Mucosa of descending colon (tissue), 3 donors: Measurements from ENCODE around the gene CHCT1. TPM values are rescaled to one million over a fixed set of nuclear protein-coding genes. Genes with fewer than 3 reads are reported as not detected.

Source experiments
- ATAC-seq: fragments of 200-7000 bp; cut with Tn5 transposase; one replicate; pipeline ENCODE4 v1.9.1; 2020; ENCODE audit warnings: mild to moderate bottlenecking, moderate library complexity
- DNase-seq, 3 donors: peaks; one replicate each; pipeline ENCODE4 v3.0.0-alpha.2; 2020
- H3K36me3 ChIP-seq: fragments of 200-600 bp; one replicate; pipeline ENCODE4 v1.8.0; 2021; ENCODE audit warnings: low read depth, mild to moderate bottlenecking
- H3K4me1 ChIP-seq: fragments of 200-600 bp; one replicate; pipeline ENCODE4 v1.8.0; 2021; ENCODE audit warnings: low read depth, mild to moderate bottlenecking
- H3K4me3 ChIP-seq: fragments of 200-600 bp; one replicate; pipeline ENCODE4 v1.8.0; 2021; ENCODE audit warnings: mild to moderate bottlenecking
- H3K9me3 ChIP-seq: fragments of 200-600 bp; one replicate; pipeline ENCODE4 v1.8.0; 2021; ENCODE audit warnings: mild to moderate bottlenecking
- CTCF ChIP-seq: fragments of 200-600 bp; IDR thresholded peaks from one replicate; pipeline ENCODE4 v1.8.0; 2022; ENCODE audit warnings: antibody characterized with exemption, mild to moderate bottlenecking
- intact Hi-C, 2 donors: fragments of 100-400 bp; cut with DNase I in 1 of 2; cut with micrococcal nuclease in 1 of 2; formaldehyde crosslinking; loops; one replicate each; pipeline versions ENCODE4 v1.11.0 to v1.11.1; 2022; cut with DNase I, micrococcal nuclease
- total RNA-seq, 3 donors: library from RNA; stranded (reverse); fragmentation: NEBNext Ultra II Directional in 2 of 3; extraction: Animal tissue kit (Norgen Biotek cat#: 25700) in 2 of 3; gene quantifications; one replicate each; pipeline versions ENCODE4 v1.2.1 to v1.2.4, GENCODE V29; 2021 to 2023
- donor health status: DM: no; HTN: no; CAD: no; lungs with moderate emphysema.
- donor health status: DM: no; HTN: no; CAD: no.
- donor health status: DM: no; HTN: yes; CAD: no.

CHCT1 gene
- total RNA-seq, 3 donors from 2014 or later, result not detected

- no peaks in the 10 kb centered on the region for H3K9me3 ChIP-seq
- H3K36me3 ChIP-seq, result peaks cover 4% of the 10 kb centered on the region
- H3K4me3 ChIP-seq, result no peak overlapping the region
- no peak for ATAC-seq
- no peak for TF ChIP-seq CTCF
- intact Hi-C loops, result no loop called here
- no peaks in the 10 kb centered on the region for H3K4me1 ChIP-seq
- DNase-seq, result no peak
These were observed 39.3 kb downstream of the CHCT1 start for GRCh38 chr17:60461584-60461983.

GRCh38 chr17:60463157-60463835, 41.0 kb downstream of the CHCT1 start:
- no peak for TF ChIP-seq CTCF
- no peak for ATAC-seq
- Histone ChIP-seq H3K4me1 (no peaks in the 10 kb centered on the region), H3K9me3 (no peaks in the 10 kb centered on the region), H3K4me3 (no peak overlapping the region), H3K36me3 (peaks cover 4% of the 10 kb centered on the region)
- intact Hi-C loops, result no loop called here
- no peak for DNase-seq

GRCh38 chr17:60464343-60464742, 42.1 kb downstream of the CHCT1 start:
- ATAC-seq, result no peak
- TF ChIP-seq CTCF, result no peak
- no peak for DNase-seq
- intact Hi-C loops, result no loop called here
- no peaks in the 10 kb centered on the region for H3K9me3 ChIP-seq
- peaks cover 3% of the 10 kb centered on the region for H3K36me3 ChIP-seq
- no peaks in the 10 kb centered on the region for H3K4me1 ChIP-seq
- no peak overlapping the region for H3K4me3 ChIP-seq

GRCh38 chr17:60468371-60468770, 46.1 kb downstream of the CHCT1 start:
- ATAC-seq (no peak), DNase-seq (no peak)
- intact Hi-C loops, result no loop called here
- TF ChIP-seq CTCF, result no peak
- H3K4me1 ChIP-seq, result no peaks in the 10 kb centered on the region
- H3K36me3 ChIP-seq, result no peaks in the 10 kb centered on the region
- H3K4me3 ChIP-seq, result no peak overlapping the region
- H3K9me3 ChIP-seq, result no peaks in the 10 kb centered on the region

- Histone ChIP-seq H3K9me3 (no peaks in the 10 kb centered on the region), H3K4me1 (no peaks in the 10 kb centered on the region), H3K36me3 (no peaks in the 10 kb centered on the region), H3K4me3 (no peak overlapping the region)
- TF ChIP-seq CTCF, result no peak
- DNase-seq (no peak), ATAC-seq (no peak)
- intact Hi-C loops, result no loop called here
These were observed 49.2 kb downstream of the CHCT1 start for GRCh38 chr17:60471451-60471850.

GRCh38 chr17:60472449-60472848, 50.2 kb downstream of the CHCT1 start:
- intact Hi-C loops, result no loop called here
- Histone ChIP-seq H3K4me3 (no peak overlapping the region), H3K4me1 (no peaks in the 10 kb centered on the region), H3K36me3 (no peaks in the 10 kb centered on the region), H3K9me3 (no peaks in the 10 kb centered on the region)
- TF ChIP-seq CTCF, result no peak
- DNase-seq, result no peak
- ATAC-seq, result no peak
